ENCODE data around the gene KCNJ15.
A peak's percentile ranks its signal among the peaks of the same experiment; 100 is the strongest.

KCNJ15 gene

DNA sequence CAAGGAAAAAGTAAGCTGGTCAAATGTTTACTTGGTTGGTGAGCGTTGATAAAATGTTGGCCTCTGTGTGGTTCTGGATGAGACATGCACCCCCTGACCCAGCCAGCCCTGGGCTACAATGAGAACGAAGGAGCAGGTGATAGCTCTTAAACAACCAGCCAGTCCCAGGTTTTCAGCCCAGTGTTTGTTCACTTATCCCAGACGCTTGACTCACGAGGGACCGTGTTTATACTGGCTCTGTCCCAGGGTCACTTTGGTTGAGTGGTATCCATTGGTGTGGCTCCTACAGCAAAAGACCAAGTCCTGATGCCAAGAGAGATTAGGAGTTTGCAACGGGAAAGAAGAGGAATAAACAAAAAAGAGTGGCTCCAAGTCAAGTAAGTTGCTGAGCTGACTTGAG, 86.9 kb downstream of the KCNJ15 start:
- DNase-seq (ENCODE audit: low read depth in 2 of 2) = peak; percentile 29 to 67
- H3K4me3 ChIP-seq (replicated peaks in 1 of 2; ENCODE audit: low read depth in 2 of 2, low read length in 2 of 2) = no peak overlapping the region
- TF ChIP-seq CTCF (IDR thresholded peaks at IDR 0.05; ENCODE audit: low read depth, low read length) = no peak

GRCh38 chr21:38346286-38346685, 89.5 kb downstream of the KCNJ15 start:
- DNase-seq (ENCODE audit: low read depth in 2 of 2) = no peak

GRCh38 chr21:38349111-38349746, 92.4 kb downstream of the KCNJ15 start:
- TF ChIP-seq CTCF (IDR thresholded peaks at IDR 0.05; ENCODE audit: low read depth, low read length) = no peak
- H3K4me3 ChIP-seq (replicated peaks in 1 of 2; ENCODE audit: low read depth in 2 of 2, low read length in 2 of 2) = no peak overlapping the region
- peak; percentile 5 to 87 for DNase-seq (ENCODE audit: low read depth in 2 of 2)

More at GRCh38 chr21:38346286-38346685, 89.5 kb downstream of the KCNJ15 start:
- TF ChIP-seq CTCF (IDR thresholded peaks at IDR 0.05; ENCODE audit: low read depth, low read length) = no peak
- no peak overlapping the region for H3K4me3 ChIP-seq (replicated peaks in 1 of 2; ENCODE audit: low read depth in 2 of 2, low read length in 2 of 2)

GRCh38 chr21:38349977-38350376, 93.2 kb downstream of the KCNJ15 start:
- no peak overlapping the region for H3K4me3 ChIP-seq (replicated peaks in 1 of 2; ENCODE audit: low read depth in 2 of 2, low read length in 2 of 2)
- DNase-seq (ENCODE audit: low read depth in 2 of 2) = no peak
- no peak for TF ChIP-seq CTCF (IDR thresholded peaks at IDR 0.05; ENCODE audit: low read depth, low read length)

DNA sequence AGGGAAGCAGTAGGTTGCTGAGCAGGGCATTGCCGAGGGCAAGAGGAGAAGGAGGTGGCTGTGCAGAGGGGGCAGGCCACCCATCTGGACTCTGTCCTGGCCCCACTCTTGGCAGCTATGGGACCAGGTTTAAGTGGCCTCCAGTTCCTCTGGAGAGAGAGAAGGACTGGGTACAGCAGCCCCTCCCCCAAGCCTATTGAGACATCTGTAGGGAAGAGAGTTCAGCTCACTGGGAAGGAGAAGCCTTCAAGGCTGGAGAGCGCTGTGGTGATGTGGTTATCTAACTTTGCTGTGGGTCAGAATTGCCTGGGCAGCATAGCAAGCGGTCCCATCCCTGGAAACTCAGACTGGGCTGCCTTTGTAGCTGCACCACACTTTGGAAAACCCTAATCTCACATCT, 93.9 kb downstream of the KCNJ15 start:
- no peak for TF ChIP-seq CTCF (IDR thresholded peaks at IDR 0.05; ENCODE audit: low read depth, low read length)
- H3K4me3 ChIP-seq (replicated peaks in 1 of 2; ENCODE audit: low read depth in 2 of 2, low read length in 2 of 2) = no peak overlapping the region
- peak in 1 of 2 donors; percentile 15 for DNase-seq (ENCODE audit: low read depth in 2 of 2)

GRCh38 chr21:38351176-38351959, 94.6 kb downstream of the KCNJ15 start:
- DNase-seq (ENCODE audit: low read depth in 2 of 2) = peak in 1 of 2 donors; percentile 11
- H3K4me3 ChIP-seq (replicated peaks in 1 of 2; ENCODE audit: low read depth in 2 of 2, low read length in 2 of 2) = no peak overlapping the region
- no peak for TF ChIP-seq CTCF (IDR thresholded peaks at IDR 0.05; ENCODE audit: low read depth, low read length)

All from cardiac fibroblast (primary cell).